HepG2 (cell line): Measurements from ENCODE around the gene PNN. TPM values are rescaled to one million over a fixed set of nuclear protein-coding genes. Genes with fewer than 3 reads are reported as not detected.

ENCODE experiments used
- ATAC-seq: fragments of 200-7000 bp; cut with Tn5 transposase; 3 replicates; pipeline ENCODE4 v1.9.1; 2020; ENCODE audit warnings: mild to moderate bottlenecking, moderate library complexity
- BruUV-seq: library from RNA; stranded (reverse); fragments of 400-500 nt; replicated peaks from 2 replicates; lab custom pipeline; 2021; lab: Mats Ljungman, UMichigan
- CTCF ChIA-PET: fragments of 300-600 bp; formaldehyde crosslinking; extraction: SDS; loops from one replicate; lab custom pipeline; 2021; ENCODE audit warnings: low total read pairs, inconsistent platforms, low intra/inter-chr PET ratio; lab: Yijun Ruan, JAX
- POLR2A ChIA-PET: fragments of 350-600 bp; sonication (Branson Sonifier 250); formaldehyde crosslinking; loops from one replicate; lab custom pipeline; 2020; ENCODE audit warnings: antibody characterized with exemption, inconsistent platforms; lab: Yijun Ruan, JAX
- DNase-seq: peaks from one replicate; pipeline ENCODE4 v3.0.0-alpha.2; 2015; ENCODE audit warnings: low spot score
- FAIRE-seq: peaks from 3 replicates; lab custom pipeline; 2011; peaks lifted over from hg19 to GRCh38; lab: Jason Lieb, UNC
- H2AFZ ChIP-seq: one replicate; pipeline ENCODE4 v1.6.1; 2011; ENCODE audit warnings: low read length, inconsistent platforms
- H3K27ac ChIP-seq: fragments of 300-600 bp; 3 replicates; pipeline ENCODE4 v1.8.0; 2011; ENCODE audit warnings: mixed run types, mild to moderate bottlenecking, mixed read lengths, low read length, inconsistent platforms; ENCODE audit not compliant: insufficient read depth; ENCODE audit errors: extremely low read length
- H3K27me3 ChIP-seq, 2 experiments: fragments of 200-600 bp in 1 of 2; 2 replicates in 1 of 2; 3 replicates in 1 of 2; pipeline versions ENCODE4 v1.6.0 to v1.8.0; 2011; ENCODE audit warnings: low read length in 2 of 2, mild to moderate bottlenecking in 2 of 2, moderate library complexity in 2 of 2, inconsistent platforms in 1 of 2; ENCODE audit not compliant: insufficient read depth in 2 of 2, control insufficient read depth in 1 of 2
- H3K36me3 ChIP-seq, 2 experiments: fragments of 200-600 bp in 1 of 2; replicated peaks in 1 of 2; 2 replicates in 1 of 2; 3 replicates in 1 of 2; pipeline versions ENCODE4 v1.5.1 to v1.8.0; 2011; ENCODE audit warnings: low read length in 2 of 2, inconsistent platforms in 1 of 2; ENCODE audit not compliant: insufficient read depth in 2 of 2, control insufficient read depth in 1 of 2
- H3K4me1 ChIP-seq: 2 replicates; pipeline ENCODE4 v1.5.1; 2012; ENCODE audit warnings: low read length, inconsistent platforms; ENCODE audit not compliant: insufficient read depth
- H3K4me2 ChIP-seq: 2 replicates; pipeline ENCODE4 v1.6.0; 2011; ENCODE audit warnings: low read depth, low read length, inconsistent platforms
- H3K4me3 ChIP-seq, 3 experiments: fragments of 200-600 bp in 1 of 3; sonication (generic), shearing (Covaris generic) in 1 of 3; replicated peaks in 1 of 3; 2 replicates each; pipeline ENCODE4 v1.5.1; 2011 to 2016; ENCODE audit warnings: low read length in 3 of 3, inconsistent platforms in 2 of 3, low read depth in 2 of 3, mild to moderate bottlenecking in 2 of 3, control low read depth in 1 of 3, mixed read lengths in 1 of 3; ENCODE audit not compliant: insufficient read depth in 1 of 3
- H3K79me2 ChIP-seq: one replicate; pipeline ENCODE4 v1.6.1; 2011; ENCODE audit warnings: low read length, inconsistent platforms; ENCODE audit not compliant: insufficient read depth
- H3K9ac ChIP-seq: 2 replicates; pipeline ENCODE4 v1.6.0; 2011; ENCODE audit warnings: mild to moderate bottlenecking, low read depth, low read length, inconsistent platforms; ENCODE audit not compliant: insufficient read depth
- H3K9me3 ChIP-seq: 2 replicates; pipeline ENCODE4 v1.5.1; 2012; ENCODE audit warnings: mild to moderate bottlenecking, low read length
- H4K20me1 ChIP-seq: 2 replicates; pipeline ENCODE4 v1.6.0; 2011; ENCODE audit warnings: inconsistent platforms, mild to moderate bottlenecking, low read length, moderate library complexity; ENCODE audit not compliant: insufficient read depth
- ARNT ChIP-seq: fragments of 450-650 bp; IDR thresholded peaks from 2 replicates; pipeline ENCODE4 v1.6.1; 2017
- BORCS8-MEF2B ChIP-seq: sonication (generic); formaldehyde crosslinking; IDR thresholded peaks from 2 replicates; pipeline ENCODE4 v1.8.0; 2022; ENCODE audit warnings: mild to moderate bottlenecking, missing genetic modification reagents
- EP300 ChIP-seq, 3 experiments: sonication (generic) in 1 of 3; formaldehyde crosslinking in 1 of 3; IDR thresholded peaks; 2 replicates each; pipeline versions ENCODE4 v1.5.1 to v1.6.1; 2011 to 2020; ENCODE audit warnings: low read depth in 2 of 3, low read length in 2 of 3, borderline replicate concordance in 1 of 3, improper control_type of control experiment in 1 of 3, mild to moderate bottlenecking in 1 of 3, missing genetic modification reagents in 1 of 3, moderate library complexity in 1 of 3
- FOSL2 ChIP-seq: sonication (generic); formaldehyde crosslinking; IDR thresholded peaks from 2 replicates; pipeline ENCODE4 v1.4.0; 2020; ENCODE audit warnings: missing genetic modification reagents
- ZMYM3 ChIP-seq: sonication (generic); formaldehyde crosslinking; IDR thresholded peaks from 2 replicates; pipeline ENCODE4 v1.5.1; 2020; ENCODE audit warnings: mild to moderate bottlenecking, missing genetic modification reagents
- ZNF292 ChIP-seq: sonication (generic); formaldehyde crosslinking; IDR thresholded peaks from 2 replicates; pipeline ENCODE4 v1.8.1; 2022; ENCODE audit warnings: mild to moderate bottlenecking, low read depth, missing genetic modification reagents, borderline replicate concordance
- WGBS: methylation state at CpG from one replicate; pipeline ENCODE4 v1.1.6; 2017; ENCODE audit warnings: low lambda C conversion rate; 5-methylcytosine and 5-hydroxymethylcytosine counted together
- in situ Hi-C: cut with HindIII; loops from 2 replicates; pipeline ENCODE4 v1.10.0; 2017; ENCODE audit warnings: low pct_unique_long_range_greater_than_20kb; ENCODE audit not compliant: extremely low pct_ligation_motif_present
- intact Hi-C: fragments of 100-400 bp; cut with micrococcal nuclease; formaldehyde crosslinking; loops from one replicate; pipeline ENCODE4 v1.10.0; 2022; ENCODE audit not compliant: unreplicated experiment
- polyA plus RNA-seq, 8 experiments: library from polyadenylated mRNA; depleted of rRNA in 3 of 8; stranded (reverse) in 7 of 8; unstranded in 1 of 8; fragments of >200 nt; fragmentation: Illumina TruSeq in 4 of 8; extraction: Trizol in 4 of 8; gene quantifications; 2 replicates each; pipeline versions ENCODE4 v1.2.1 to v1.2.3, GENCODE V29; 2011 to 2016; ENCODE audit warnings: low read depth in 4 of 8, missing spikeins in 1 of 8, mixed read lengths in 1 of 8; ENCODE audit not compliant: insufficient read depth in 1 of 8
- total RNA-seq, 5 experiments: library from RNA; depleted of rRNA; stranded (reverse); fragments of >200 nt; fragmentation: Illumina TruSeq; extraction: Trizol; gene quantifications; 2 replicates each; pipeline ENCODE4 v1.2.3, GENCODE V29; 2016; ENCODE audit warnings: low read depth in 1 of 5
- TF ChIP-seq, protein P1 (sequence below): sonication (generic); formaldehyde crosslinking; IDR thresholded peaks from 2 replicates; pipeline ENCODE4 v1.4.0; 2020; ENCODE audit warnings: missing genetic modification reagents, mild to moderate bottlenecking, borderline replicate concordance
- TF ChIP-seq, protein P2 (sequence below): sonication (generic); formaldehyde crosslinking; IDR thresholded peaks from 2 replicates; pipeline ENCODE4 v1.4.0; 2020; ENCODE audit warnings: low read depth, missing genetic modification reagents
- TF ChIP-seq, protein P3 (sequence below): sonication (generic); formaldehyde crosslinking; IDR thresholded peaks from 2 replicates; pipeline ENCODE4 v1.4.0; 2020; ENCODE audit warnings: mild to moderate bottlenecking, missing genetic modification reagents

The PNN gene
- total and polyA plus RNA-seq, 2 of the 13 experiments (the other 11 are each of a cell fraction or from before 2014, with no cell fraction given), result 58.0 to 214 TPM

DNA sequence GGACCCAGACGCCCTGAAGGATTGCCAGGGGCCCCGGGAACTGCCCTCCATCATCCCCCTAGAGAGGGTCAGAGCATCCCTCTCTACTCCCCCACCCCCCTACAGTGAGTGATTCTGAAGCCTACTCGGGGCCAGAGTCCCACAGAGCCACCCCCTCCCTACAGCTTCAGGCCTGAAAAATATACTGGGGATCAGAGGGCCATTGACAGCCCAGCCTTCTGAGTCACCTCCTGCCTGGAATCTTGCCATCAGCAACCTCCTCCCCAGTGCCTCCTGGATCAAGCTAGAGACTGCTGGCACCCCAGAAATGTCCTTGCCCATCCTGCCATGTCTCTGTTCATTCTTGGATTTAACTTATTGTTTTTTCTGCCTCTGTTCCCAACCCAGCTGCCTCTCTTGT lies 37.0 kb downstream of the PNN start:
- Histone ChIP-seq H2AFZ (no peak overlapping the region), H3K27ac (no peak overlapping the region), H3K9ac (no peak overlapping the region), H3K4me2 (no peak overlapping the region), H3K79me2 (no peaks in the 10 kb centered on the region), H4K20me1 (no peaks in the 10 kb centered on the region), H3K4me3 (no peak overlapping the region), H3K36me3 (no peaks in the 10 kb centered on the region), H3K4me1 (peaks cover 24% of the 10 kb centered on the region), H3K9me3 (no peaks in the 10 kb centered on the region), H3K27me3 (no peaks in the 10 kb centered on the region; a peak in 1 of 5 replicates)
- no peak for TF ChIP-seq BORCS8-MEF2B (CRISPR knock-in tag)
- TF ChIP-seq, protein P1, sequence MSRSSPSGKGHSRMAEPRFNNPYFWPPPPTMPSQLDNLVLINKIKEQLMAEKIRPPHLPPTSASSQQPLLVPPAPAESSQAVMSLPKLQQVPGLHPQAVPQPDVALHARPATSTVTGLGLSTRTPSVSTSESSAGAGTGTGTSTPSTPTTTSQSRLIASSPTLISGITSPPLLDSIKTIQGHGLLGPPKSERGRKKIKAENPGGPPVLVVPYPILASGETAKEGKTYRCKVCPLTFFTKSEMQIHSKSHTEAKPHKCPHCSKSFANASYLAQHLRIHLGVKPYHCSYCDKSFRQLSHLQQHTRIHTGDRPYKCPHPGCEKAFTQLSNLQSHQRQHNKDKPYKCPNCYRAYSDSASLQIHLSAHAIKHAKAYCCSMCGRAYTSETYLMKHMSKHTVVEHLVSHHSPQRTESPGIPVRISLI (CRISPR knock-in tag), result no peak
- TF ChIP-seq, protein P2, sequence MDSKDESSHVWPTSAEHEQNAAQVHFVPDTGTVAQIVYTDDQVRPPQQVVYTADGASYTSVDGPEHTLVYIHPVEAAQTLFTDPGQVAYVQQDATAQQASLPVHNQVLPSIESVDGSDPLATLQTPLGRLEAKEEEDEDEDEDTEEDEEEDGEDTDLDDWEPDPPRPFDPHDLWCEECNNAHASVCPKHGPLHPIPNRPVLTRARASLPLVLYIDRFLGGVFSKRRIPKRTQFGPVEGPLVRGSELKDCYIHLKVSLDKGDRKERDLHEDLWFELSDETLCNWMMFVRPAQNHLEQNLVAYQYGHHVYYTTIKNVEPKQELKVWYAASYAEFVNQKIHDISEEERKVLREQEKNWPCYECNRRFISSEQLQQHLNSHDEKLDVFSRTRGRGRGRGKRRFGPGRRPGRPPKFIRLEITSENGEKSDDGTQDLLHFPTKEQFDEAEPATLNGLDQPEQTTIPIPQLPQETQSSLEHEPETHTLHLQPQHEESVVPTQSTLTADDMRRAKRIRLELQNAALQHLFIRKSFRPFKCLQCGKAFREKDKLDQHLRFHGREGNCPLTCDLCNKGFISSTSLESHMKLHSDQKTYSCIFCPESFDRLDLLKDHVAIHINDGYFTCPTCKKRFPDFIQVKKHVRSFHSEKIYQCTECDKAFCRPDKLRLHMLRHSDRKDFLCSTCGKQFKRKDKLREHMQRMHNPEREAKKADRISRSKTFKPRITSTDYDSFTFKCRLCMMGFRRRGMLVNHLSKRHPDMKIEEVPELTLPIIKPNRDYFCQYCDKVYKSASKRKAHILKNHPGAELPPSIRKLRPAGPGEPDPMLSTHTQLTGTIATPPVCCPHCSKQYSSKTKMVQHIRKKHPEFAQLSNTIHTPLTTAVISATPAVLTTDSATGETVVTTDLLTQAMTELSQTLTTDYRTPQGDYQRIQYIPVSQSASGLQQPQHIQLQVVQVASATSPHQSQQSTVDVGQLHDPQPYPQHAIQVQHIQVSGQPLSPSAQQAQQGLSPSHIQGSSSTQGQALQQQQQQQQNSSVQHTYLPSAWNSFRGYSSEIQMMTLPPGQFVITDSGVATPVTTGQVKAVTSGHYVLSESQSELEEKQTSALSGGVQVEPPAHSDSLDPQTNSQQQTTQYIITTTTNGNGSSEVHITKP, result 0 out of 2 replicates have a peak, but pooled peaks have one; percentile 14
- no peak for TF ChIP-seq ARNT
- peak; percentile 78 for TF ChIP-seq FOSL2
- 0 out of 2 replicates have a peak, but pooled peaks have one; percentile 26 for TF ChIP-seq ZNF292 (CRISPR knock-in tag)
- TF ChIP-seq, protein P3, sequence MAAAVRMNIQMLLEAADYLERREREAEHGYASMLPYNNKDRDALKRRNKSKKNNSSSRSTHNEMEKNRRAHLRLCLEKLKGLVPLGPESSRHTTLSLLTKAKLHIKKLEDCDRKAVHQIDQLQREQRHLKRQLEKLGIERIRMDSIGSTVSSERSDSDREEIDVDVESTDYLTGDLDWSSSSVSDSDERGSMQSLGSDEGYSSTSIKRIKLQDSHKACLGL (CRISPR knock-in tag), result 0 out of 2 replicates have a peak, but pooled peaks have one; percentile 28
- TF ChIP-seq EP300 (IDR thresholded peaks at IDR 0.05; ENCODE audit: low read depth in 2 of 2, low read length in 2 of 2), result no peak
- 0 out of 2 replicates have a peak, but pooled peaks have one; percentile 4 for TF ChIP-seq EP300 (CRISPR knock-in tag; IDR thresholded peaks at IDR 0.05; ENCODE audit: borderline replicate concordance)
- TF ChIP-seq ZMYM3 (CRISPR knock-in tag), result peak; percentile 14; the same call in 1 of the 2 replicates
- DNase-seq (no peak), FAIRE-seq (no peak), ATAC-seq (peak; percentile 67)
- ChIA-PET POLR2A (interaction anchor here (0.6 to 2.9 kb wide), 7 partner anchors 8 to 109 kb away, joined by 3 to 15 read pairs (median 3); partner anchors contain the start of genes PNN, SEC23A and TRAPPC6B), CTCF (no interaction called here)
- intact Hi-C loops (no loop called here), in situ Hi-C loops (no loop called here)
- 12% methylated on average over 3 of the region's 3 CpGs for WGBS
- BruUV-seq, result no TSS peak
